ENCODE measurements around the gene NCOA7. TPM values are rescaled to one million over a fixed set of nuclear protein-coding genes. Genes with fewer than 3 reads are reported as not detected.
A peak's percentile ranks its signal among the peaks of the same experiment; 100 is the strongest.

NCOA7 gene
- total RNA-seq, 4 donors from 2014 or later = 6.8 to 14.9 (median 13.3) TPM

DNA sequence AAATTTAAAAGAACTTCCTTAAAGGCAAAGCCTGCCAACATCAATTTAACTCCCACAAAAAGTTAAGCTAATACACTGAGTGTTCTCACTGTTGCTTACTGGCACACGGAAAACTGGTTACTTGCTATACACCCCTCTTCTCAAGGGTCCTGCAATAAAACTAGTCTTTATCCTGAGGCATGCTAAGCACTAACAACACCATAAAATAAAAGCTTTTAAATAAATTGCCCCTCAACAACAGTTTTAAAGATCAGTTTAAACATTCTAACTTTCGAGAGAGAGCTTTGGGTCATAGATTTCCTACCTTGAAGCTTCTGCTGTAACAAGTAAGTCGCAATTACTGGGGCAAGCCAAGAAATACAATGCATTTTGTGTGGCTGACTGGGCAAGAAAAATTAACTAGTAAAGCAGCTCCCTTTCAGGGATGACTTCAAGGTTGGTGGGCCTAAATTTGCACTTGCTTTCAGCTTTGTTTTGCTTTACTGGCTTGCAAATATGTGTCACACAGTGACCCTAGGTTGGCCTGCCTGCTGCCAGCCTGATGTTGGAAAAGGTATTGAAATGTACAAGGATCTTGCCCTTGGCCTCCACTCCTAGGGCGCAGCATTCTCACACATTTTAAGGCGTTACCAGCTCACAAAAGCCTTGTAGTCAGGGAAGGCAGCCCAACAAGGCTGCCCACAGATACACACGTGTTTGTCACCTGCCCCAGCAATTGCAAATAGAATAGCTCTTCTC, 45.3 kb upstream of the NCOA7 start:
- no peak for DNase-seq (ENCODE audit: low spot score in 2 of 2)
- 84 to 85% methylated on average over 6 of the region's 6 CpGs for WGBS, 2 donors
- intact Hi-C loops (cut with DNase I; ENCODE audit: low total_unique reads) = no loop called here
- no peak for TF ChIP-seq POLR2A (IDR thresholded peaks at IDR 0.05)
- TF ChIP-seq, protein P1, sequence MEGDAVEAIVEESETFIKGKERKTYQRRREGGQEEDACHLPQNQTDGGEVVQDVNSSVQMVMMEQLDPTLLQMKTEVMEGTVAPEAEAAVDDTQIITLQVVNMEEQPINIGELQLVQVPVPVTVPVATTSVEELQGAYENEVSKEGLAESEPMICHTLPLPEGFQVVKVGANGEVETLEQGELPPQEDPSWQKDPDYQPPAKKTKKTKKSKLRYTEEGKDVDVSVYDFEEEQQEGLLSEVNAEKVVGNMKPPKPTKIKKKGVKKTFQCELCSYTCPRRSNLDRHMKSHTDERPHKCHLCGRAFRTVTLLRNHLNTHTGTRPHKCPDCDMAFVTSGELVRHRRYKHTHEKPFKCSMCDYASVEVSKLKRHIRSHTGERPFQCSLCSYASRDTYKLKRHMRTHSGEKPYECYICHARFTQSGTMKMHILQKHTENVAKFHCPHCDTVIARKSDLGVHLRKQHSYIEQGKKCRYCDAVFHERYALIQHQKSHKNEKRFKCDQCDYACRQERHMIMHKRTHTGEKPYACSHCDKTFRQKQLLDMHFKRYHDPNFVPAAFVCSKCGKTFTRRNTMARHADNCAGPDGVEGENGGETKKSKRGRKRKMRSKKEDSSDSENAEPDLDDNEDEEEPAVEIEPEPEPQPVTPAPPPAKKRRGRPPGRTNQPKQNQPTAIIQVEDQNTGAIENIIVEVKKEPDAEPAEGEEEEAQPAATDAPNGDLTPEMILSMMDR (IDR thresholded peaks at IDR 0.05) = no peak
- no peak overlapping the region for H3K4me3 ChIP-seq (ENCODE audit: low read depth, poor library complexity, severe bottlenecking)

DNA sequence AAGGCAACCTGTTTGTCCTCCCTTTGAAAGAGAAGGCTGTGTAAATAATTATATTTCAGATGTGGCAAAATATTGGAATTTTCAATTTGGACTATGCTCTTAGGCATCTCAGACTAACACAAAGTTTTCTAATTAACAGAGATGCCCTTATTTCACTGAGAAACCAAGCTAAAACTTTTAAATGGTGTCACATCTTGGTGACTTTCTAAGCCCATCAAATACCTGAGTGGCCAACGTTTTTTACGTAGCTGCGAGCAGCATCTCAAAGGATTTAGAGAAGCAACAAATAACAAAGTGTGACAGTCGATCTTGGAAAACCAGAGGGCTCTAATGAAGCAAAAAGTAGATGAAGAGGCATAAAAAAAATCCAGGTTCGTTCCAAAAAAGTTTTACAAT, 44.7 kb upstream of the NCOA7 start:
- H3K4me3 ChIP-seq (ENCODE audit: low read depth, poor library complexity, severe bottlenecking) = no peak overlapping the region
- no peak for DNase-seq (ENCODE audit: low spot score in 2 of 2)
- WGBS, 2 donors = 81 to 84% methylated on average over 5 of the region's 5 CpGs
- TF ChIP-seq, protein P1 (IDR thresholded peaks at IDR 0.05) = no peak
- no peak for TF ChIP-seq POLR2A (IDR thresholded peaks at IDR 0.05)
- intact Hi-C loops (cut with DNase I; ENCODE audit: low total_unique reads) = no loop called here

DNA sequence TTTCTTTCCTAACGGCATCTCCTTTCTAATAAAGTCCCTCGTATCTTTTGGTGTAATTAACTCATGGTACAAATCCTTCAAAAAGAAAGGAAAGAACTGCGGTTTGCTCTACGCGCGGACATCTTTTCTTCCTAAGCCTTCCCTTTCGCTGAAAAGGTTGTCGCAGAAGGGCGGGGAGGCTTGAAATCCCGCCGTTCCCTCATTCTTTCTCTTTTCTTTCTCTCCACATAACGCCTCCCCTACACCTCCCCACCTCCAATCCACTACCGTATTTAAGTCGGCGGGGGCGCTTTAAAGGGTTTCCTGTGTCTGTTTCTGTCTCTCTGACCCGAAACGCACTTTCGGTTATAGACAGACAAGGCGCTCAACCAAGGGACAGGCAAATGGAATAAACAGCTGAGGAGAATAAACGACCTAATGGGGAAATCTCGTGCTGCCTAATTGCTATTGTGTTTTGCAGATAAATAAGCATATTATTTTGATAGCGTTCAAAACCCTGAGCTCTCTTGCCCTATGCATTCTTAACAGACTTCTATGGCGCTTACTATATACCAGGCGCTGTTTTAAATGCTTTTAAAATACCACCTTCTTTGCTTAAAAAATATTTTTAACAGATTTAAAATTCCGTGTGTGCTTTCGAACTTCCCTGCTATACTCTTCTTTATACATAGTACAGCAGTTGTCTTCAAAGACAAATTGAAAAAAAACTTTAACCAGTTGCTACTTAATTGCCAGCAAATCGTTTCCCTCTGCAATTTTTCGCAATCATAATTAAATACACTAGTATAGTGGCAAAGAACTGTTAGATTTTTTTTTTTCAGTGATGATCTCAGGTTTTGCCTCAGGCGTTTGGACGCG, 43.8 kb upstream of the NCOA7 start:
- no peak for TF ChIP-seq POLR2A (IDR thresholded peaks at IDR 0.05)
- TF ChIP-seq, protein P1 (IDR thresholded peaks at IDR 0.05) = no peak
- peak overlapping the region; percentile 29 for H3K4me3 ChIP-seq (ENCODE audit: low read depth, poor library complexity, severe bottlenecking)
- intact Hi-C loops (cut with DNase I; ENCODE audit: low total_unique reads) = no loop called here
- WGBS, 2 donors = 4 to 13% methylated on average over 32 of the region's 32 CpGs
- DNase-seq (ENCODE audit: low spot score in 2 of 2) = peak in 1 of 2 donors; percentile 87

DNA sequence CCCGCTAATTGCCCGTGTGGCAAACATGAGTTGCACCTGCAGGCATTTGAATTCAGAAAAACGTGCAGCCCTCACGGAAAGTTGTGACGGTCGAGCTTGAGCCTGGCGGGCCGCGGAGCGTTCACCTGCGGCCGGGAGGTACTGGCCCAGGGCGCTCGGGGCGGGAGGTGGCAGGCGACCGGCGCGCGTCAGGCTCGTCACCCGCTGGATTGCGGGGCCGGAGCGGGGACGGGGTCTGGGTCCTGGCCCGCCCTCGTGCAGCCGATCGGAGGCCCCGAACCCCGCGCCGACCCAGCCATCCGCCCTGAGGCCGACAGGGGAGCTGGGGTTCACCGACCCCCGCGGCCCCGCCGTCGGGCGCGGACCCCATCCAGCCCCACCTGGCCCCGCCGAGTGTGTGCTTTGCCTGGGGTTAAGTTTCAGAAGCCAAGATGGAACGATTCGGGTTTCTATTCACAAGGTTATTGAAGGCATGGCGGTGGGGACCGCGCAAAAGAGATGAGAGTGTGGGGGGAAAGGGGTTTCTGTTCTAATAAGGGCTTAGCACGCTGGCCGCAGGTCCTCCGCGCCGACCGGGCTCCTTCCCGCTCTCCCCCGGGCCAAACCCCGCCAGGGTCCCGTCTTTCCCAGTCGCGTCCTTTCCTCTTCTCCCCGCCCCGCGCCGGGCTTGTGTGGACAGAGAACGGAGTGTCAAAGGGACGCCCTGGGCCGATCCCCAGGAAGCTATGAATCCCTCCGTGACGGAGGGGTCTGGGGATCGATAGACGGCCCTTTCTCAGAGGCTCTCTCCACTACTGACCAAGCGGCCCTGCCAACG, 43.0 kb upstream of the NCOA7 start:
- WGBS, 2 donors = 1 to 2% methylated on average over 61 to 76 of the region's 76 CpGs
- intact Hi-C loops (cut with DNase I; ENCODE audit: low total_unique reads) = no loop called here
- no peak for TF ChIP-seq POLR2A (IDR thresholded peaks at IDR 0.05)
- TF ChIP-seq, protein P1 (IDR thresholded peaks at IDR 0.05) = no peak
- peak overlapping the region; percentile 25 for H3K4me3 ChIP-seq (ENCODE audit: low read depth, poor library complexity, severe bottlenecking)
- peak in 1 of 2 donors; percentile 89 for DNase-seq (ENCODE audit: low spot score in 2 of 2)

DNA sequence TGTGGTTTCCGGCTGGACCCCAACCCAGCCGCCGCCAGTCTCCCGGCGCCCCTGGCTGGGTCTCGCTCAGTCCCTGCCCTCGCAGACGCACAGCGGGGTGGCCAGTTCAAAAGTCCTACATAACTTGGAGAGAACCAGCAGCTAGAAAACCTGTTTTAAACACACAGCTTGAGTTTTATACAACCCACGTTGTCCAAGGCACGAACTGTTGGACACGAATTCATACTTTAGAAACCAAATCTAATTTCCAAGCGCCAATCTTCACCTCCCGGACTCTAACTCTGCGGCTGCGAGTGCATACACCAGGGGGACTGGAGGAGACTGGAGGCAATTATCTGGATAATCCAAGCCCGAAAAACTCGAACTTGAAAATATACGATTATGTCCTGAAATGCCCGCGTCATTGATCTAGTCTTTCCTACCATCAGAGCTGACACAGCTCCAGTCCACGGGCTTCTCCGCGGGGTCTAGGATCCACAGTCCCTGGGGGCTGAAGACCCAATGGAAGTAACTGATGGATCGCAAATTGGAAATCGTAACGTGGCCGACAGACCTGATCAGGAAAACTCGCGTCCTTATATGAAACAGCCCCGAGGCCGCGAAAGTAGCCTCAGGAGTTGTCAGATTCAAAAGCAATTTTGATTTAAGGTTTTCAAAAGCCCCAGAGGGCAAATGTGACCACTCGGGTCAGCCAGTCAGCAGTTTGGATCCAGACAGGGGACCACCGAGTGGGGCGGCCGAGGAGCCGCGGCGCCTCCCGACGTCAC, 42.2 kb upstream of the NCOA7 start:
- no peak for DNase-seq (ENCODE audit: low spot score in 2 of 2)
- 0% methylated on average over 39 to 41 of the region's 42 CpGs for WGBS, 2 donors
- intact Hi-C loops (cut with DNase I; ENCODE audit: low total_unique reads) = no loop called here
- H3K4me3 ChIP-seq (ENCODE audit: low read depth, poor library complexity, severe bottlenecking) = peak overlapping the region; percentile 67
- TF ChIP-seq, protein P1 (IDR thresholded peaks at IDR 0.05) = no peak
- no peak for TF ChIP-seq POLR2A (IDR thresholded peaks at IDR 0.05)
